Progenitor cell of endocrine pancreas (in vitro differentiated cells): ENCODE measurements around the gene SPEG. TPM values are rescaled to one million over a fixed set of nuclear protein-coding genes. Genes with fewer than 3 reads are reported as not detected.

ENCODE experiments used
- DNase-seq: peaks from one replicate; pipeline ENCODE4 v3.0.0; 2021; ENCODE audit warnings: low spot score; ENCODE audit not compliant: unreplicated experiment
- H3K27ac Mint-ChIP-seq: 2 replicates; pipeline ENCODE4 v1.8.0; 2021; ENCODE audit warnings: mild to moderate bottlenecking, moderate library complexity, mixed read lengths
- H3K27me3 Mint-ChIP-seq: 2 replicates; pipeline ENCODE4 v1.8.0; 2021; ENCODE audit warnings: mixed read lengths
- H3K36me3 Mint-ChIP-seq: 2 replicates; pipeline ENCODE4 v1.8.0; 2022; ENCODE audit warnings: mixed read lengths; ENCODE audit not compliant: insufficient read depth
- H3K4me1 Mint-ChIP-seq: 2 replicates; pipeline ENCODE4 v1.8.0; 2021; ENCODE audit warnings: low read depth, mixed read lengths
- H3K4me3 Mint-ChIP-seq: 2 replicates; pipeline ENCODE4 v1.8.0; 2021; ENCODE audit warnings: low read depth, mild to moderate bottlenecking, moderate library complexity, mixed read lengths
- H3K9me3 Mint-ChIP-seq: 2 replicates; pipeline ENCODE4 v1.8.0; 2021; ENCODE audit warnings: low read depth, mixed read lengths
- total RNA-seq: library from RNA; stranded (reverse); gene quantifications from 2 replicates; pipeline ENCODE4 v1.2.1, GENCODE V29; 2021
- TF ChIP-seq, protein P1 (sequence below): fragments of 200-600 bp; sonication (generic); IDR thresholded peaks from one replicate; pipeline ENCODE4 v1.5.0; 2021; ENCODE audit warnings: antibody characterized with exemption, mild to moderate bottlenecking; ENCODE audit not compliant: unreplicated experiment

SPEG gene
- total RNA-seq, 1 donor from 2014 or later, result 15.1 TPM

DNA sequence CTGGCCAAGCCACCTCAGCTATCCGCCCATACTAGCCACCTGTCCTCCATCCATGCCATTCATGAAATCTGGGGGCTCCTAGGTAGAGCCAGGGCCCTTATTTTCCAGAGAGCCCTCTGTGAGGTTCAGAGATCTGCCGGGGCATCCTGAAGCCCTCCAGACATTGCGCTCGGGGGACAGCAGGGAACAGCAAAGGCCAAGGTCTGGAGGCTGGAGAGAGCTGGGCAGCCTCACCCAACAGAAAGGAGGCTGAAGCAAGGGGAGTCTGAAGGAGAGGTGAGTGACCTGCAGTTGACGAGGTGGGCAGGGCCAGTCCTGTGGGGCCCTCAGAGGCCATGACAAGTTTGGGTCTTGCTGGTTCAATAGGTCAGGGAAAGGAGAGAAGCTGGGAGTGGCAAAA is 25.0 kb upstream of the SPEG start:
- TF ChIP-seq, protein P1, sequence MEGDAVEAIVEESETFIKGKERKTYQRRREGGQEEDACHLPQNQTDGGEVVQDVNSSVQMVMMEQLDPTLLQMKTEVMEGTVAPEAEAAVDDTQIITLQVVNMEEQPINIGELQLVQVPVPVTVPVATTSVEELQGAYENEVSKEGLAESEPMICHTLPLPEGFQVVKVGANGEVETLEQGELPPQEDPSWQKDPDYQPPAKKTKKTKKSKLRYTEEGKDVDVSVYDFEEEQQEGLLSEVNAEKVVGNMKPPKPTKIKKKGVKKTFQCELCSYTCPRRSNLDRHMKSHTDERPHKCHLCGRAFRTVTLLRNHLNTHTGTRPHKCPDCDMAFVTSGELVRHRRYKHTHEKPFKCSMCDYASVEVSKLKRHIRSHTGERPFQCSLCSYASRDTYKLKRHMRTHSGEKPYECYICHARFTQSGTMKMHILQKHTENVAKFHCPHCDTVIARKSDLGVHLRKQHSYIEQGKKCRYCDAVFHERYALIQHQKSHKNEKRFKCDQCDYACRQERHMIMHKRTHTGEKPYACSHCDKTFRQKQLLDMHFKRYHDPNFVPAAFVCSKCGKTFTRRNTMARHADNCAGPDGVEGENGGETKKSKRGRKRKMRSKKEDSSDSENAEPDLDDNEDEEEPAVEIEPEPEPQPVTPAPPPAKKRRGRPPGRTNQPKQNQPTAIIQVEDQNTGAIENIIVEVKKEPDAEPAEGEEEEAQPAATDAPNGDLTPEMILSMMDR, result no peak
- H3K9me3 Mint-ChIP-seq, result no peaks in the 10 kb centered on the region
- H3K27me3 Mint-ChIP-seq, result peaks cover 24% of the 10 kb centered on the region
- no peak for DNase-seq
- no peak overlapping the region for H3K4me3 Mint-ChIP-seq
- no peak overlapping the region for H3K27ac Mint-ChIP-seq
- no peaks in the 10 kb centered on the region for H3K4me1 Mint-ChIP-seq
- H3K36me3 Mint-ChIP-seq, result no peaks in the 10 kb centered on the region

DNA sequence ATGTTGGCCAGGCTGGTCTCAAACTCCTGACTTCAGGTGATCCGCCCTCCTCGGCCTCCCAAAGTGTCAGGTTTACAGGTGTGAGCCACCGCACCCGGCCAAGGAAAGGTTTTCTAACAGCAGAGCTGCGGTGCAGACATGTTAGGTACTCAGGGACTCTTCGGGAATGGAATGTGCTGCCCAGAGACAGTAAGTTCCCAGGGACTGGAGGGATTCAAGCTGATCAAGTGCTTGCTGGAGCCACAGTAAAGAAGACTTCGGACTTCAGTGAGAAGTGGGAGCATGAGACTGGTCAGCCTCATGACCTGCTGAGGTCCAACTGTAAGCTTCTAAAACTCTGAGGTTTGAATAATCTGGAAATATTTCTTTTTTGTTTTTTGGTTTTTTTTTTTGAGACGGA is 24.3 kb upstream of the SPEG start:
- no peak overlapping the region for H3K4me3 Mint-ChIP-seq
- no peaks in the 10 kb centered on the region for H3K9me3 Mint-ChIP-seq
- H3K27me3 Mint-ChIP-seq, result peaks cover 25% of the 10 kb centered on the region
- no peak overlapping the region for H3K27ac Mint-ChIP-seq
- TF ChIP-seq, protein P1, result no peak
- H3K4me1 Mint-ChIP-seq, result no peaks in the 10 kb centered on the region
- H3K36me3 Mint-ChIP-seq, result no peaks in the 10 kb centered on the region
- no peak for DNase-seq

DNA sequence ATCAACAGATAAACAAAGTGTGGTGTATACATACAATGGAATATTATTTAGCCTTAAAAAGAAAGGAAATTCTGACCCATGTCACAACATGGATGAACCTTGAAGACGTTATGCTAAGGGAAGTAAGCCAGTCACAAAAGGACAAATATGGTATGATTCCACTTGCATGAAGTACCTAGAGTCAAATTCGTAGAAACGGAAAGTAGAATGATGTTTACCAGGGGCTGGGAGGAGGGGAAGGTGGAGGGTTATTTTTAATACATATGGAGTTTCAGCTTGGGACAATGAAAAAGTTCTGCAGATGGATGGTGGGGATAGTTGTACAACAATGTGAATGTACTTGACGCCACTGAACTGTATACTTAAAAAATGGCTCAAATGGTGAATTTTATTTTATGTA is 19.8 kb upstream of the SPEG start:
- Mint-ChIP-seq H3K27ac (no peak overlapping the region), H3K27me3 (peaks cover 38% of the 10 kb centered on the region), H3K36me3 (no peaks in the 10 kb centered on the region), H3K4me3 (no peak overlapping the region), H3K4me1 (no peaks in the 10 kb centered on the region), H3K9me3 (no peaks in the 10 kb centered on the region)
- DNase-seq, result no peak
- TF ChIP-seq, protein P1, result no peak

DNA sequence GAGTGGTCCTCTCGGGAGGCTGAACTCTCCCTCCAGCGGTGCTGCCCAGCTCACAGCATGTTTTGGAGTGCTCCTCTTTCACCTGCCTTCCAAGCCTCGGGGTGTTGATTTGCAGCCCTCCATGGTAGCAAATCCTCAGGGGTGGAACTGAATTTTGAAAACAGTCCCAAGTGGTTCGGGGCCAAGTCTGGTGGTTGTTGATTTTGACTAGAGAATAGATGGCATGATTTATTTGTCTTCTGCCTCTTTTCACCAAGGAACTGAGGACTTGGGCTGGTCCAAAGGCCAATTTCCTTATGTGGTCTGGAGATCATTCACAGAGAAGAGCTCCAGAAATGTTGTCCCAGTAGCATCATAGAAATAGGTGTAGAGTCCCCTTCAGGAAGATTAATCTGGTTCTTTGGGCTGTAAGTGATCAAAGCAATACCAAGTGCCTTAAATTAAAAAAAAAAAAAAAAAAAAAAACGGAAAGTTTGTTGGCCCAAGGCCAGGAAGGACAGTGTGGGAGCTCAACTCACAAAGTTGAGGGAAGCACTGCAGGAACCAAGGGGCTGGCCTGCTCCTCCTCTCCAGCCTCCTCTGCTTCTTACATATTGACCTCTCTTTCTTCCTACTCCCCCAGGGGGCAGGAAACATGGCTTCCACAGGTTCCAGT is 18.9 kb upstream of the SPEG start:
- peaks cover 46% of the 10 kb centered on the region for H3K27me3 Mint-ChIP-seq
- H3K27ac Mint-ChIP-seq, result no peak overlapping the region
- TF ChIP-seq, protein P1, result no peak
- H3K4me1 Mint-ChIP-seq, result no peaks in the 10 kb centered on the region
- DNase-seq, result no peak
- no peak overlapping the region for H3K4me3 Mint-ChIP-seq
- no peaks in the 10 kb centered on the region for H3K9me3 Mint-ChIP-seq
- no peaks in the 10 kb centered on the region for H3K36me3 Mint-ChIP-seq

DNA sequence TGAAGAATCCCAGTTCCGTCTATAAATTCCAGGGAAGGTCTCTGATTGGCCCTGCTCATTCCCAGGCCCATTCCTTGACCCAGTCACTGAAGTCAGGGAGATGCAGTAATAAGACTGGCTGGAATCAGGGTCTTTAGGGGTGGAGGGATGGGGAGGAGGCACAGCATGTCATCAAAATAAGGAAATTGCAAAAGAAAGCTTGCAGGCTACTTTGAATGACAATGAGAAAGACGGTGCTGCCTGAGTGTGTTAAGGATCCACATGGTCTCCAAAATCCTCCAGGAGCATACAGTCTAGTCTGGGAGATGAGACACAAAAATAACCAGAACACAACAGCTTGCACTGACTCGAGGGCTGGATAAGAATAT is 18.4 kb upstream of the SPEG start:
- H3K9me3 Mint-ChIP-seq, result no peaks in the 10 kb centered on the region
- H3K4me3 Mint-ChIP-seq, result no peak overlapping the region
- peaks cover 49% of the 10 kb centered on the region for H3K27me3 Mint-ChIP-seq
- no peaks in the 10 kb centered on the region for H3K4me1 Mint-ChIP-seq
- H3K36me3 Mint-ChIP-seq, result no peaks in the 10 kb centered on the region
- TF ChIP-seq, protein P1, result no peak
- no peak overlapping the region for H3K27ac Mint-ChIP-seq
- no peak for DNase-seq
